T1000 (cell line): ENCODE data around the gene TGM5.

Experiments used
- DNase-seq: peaks from one replicate; lab custom pipeline; 2025; ENCODE audit warnings: mixed read lengths; lab: John Stamatoyannopoulos, UW

Gene TGM5

GRCh38 chr15:43196760-43197548 is 69.8 kb downstream of the TGM5 start:
- no peak for DNase-seq

- no peak for DNase-seq
Observed at GRCh38 chr15:43194795-43195194, 71.9 kb downstream of the TGM5 start.

GRCh38 chr15:43193710-43194109 is 73.0 kb downstream of the TGM5 start:
- no peak for DNase-seq

- DNase-seq: no peak
Observed at GRCh38 chr15:43190178-43190577, 76.5 kb downstream of the TGM5 start.

GRCh38 chr15:43189296-43189695 is 77.4 kb downstream of the TGM5 start:
- no peak for DNase-seq

GRCh38 chr15:43187544-43188155 is 79.1 kb downstream of the TGM5 start:
- no peak for DNase-seq

GRCh38 chr15:43186003-43186353 is 80.8 kb downstream of the TGM5 start:
- no peak for DNase-seq

GRCh38 chr15:43185157-43186002 is 81.3 kb downstream of the TGM5 start, which contains the start of gene CCNDBP1:
TSS of gene CCNDBP1 (plus strand) at chr15:43185403. CDS start at chr15:43185499, 96 bp downstream.
- DNase-seq: peak; percentile 87

- DNase-seq: no peak
Observed at GRCh38 chr15:43184407-43185124, 82.2 kb downstream of the TGM5 start.

- DNase-seq: no peak
Observed at GRCh38 chr15:43183270-43183669, 83.5 kb downstream of the TGM5 start.
